Fibroblast of villous mesenchyme (primary cell): Measurements from ENCODE around the gene PPARA. TPM values are rescaled to one million over a fixed set of nuclear protein-coding genes. Genes with fewer than 3 reads are reported as not detected.

Experiments
- DNase-seq: peaks from one replicate; pipeline ENCODE4 v3.0.0-alpha.2; 2010; ENCODE audit warnings: low read depth
- H3K4me3 ChIP-seq: 2 replicates; pipeline ENCODE4 v1.5.1; 2011; ENCODE audit warnings: low read depth, mild to moderate bottlenecking, low read length
- CTCF ChIP-seq: IDR thresholded peaks from 2 replicates; pipeline ENCODE4 v1.5.1; 2012; ENCODE audit warnings: low read depth, mild to moderate bottlenecking, low read length; ENCODE audit not compliant: insufficient read depth
- total RNA-seq: library from RNA; depleted of rRNA; stranded (reverse); fragments of >200 nt; gene quantifications from 2 replicates; pipeline ENCODE4 v1.2.3, GENCODE V29; 2012

The PPARA gene
- total RNA-seq, 1 donor = 14.2 TPM

DNA sequence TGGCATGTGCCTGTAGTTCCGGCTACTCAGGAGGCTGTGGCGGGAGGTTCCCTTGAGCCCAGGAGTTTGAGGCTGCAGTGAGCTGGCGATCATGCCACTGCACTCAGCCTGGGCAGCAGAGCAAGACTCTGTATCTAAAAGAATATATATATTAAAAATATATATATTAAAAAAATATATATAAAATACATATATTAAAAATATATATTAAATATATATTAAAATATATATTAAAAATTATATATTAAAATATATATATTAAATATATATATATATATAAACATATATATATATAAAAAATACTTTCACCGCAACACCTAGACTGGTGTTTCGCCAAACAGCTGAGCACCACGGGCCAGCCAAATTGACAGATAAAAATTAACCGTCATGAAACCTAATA, 126.2 kb downstream of the PPARA start:
- H3K4me3 ChIP-seq = no peak overlapping the region
- no peak for TF ChIP-seq CTCF
- no peak for DNase-seq

DNA sequence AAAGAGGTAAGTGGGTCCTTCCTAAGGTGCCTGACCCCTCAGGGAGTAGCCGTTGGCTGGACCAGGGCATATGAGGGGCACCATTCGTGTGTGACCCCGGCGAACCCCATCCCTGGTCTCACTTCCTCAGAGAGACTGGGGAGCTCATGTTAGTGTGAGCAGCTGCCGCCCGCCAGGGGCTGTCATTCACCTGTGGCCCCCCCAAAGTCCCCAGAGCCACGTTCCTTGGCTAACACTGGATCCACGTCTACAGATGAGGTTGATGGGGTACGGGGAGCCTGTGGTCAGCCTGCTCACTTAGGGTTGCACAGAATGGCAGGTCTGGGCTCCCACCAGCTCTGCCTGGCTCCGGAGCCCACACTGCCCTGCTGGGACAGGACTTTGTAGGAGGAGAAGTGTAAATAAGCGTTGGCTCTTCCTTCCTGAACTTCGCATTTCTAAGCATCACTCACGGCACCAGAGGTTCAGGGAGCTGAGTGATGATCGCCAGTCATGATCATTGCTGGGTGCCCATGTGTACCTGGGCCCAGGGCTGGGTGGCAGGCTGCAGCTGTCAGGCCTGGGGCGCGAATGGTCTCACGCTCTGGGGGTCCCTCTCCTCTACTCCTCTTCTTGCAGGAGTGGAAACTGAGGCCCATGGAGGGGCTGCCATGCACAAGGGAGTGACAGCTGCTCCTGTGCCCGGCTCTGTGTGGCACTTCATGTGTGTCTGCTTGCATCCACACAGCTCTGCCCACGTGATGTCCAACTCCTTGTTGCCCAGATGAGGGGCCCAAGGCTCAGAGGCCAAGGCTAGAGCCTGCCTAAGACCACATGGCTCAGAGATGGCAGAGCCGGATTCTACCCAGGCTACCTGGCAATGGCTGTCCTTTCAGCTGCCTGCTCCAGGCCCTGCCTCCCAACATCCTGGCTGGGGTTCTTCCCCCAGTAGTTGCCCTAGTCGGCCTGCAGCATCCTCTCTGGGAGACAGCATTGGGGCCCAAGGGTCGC, 128.6 kb downstream of the PPARA start:
- TF ChIP-seq CTCF = no peak
- no peak overlapping the region for H3K4me3 ChIP-seq
- no peak for DNase-seq

GRCh38 chr22:46280063-46280817, 129.9 kb downstream of the PPARA start:
- no peak for TF ChIP-seq CTCF
- H3K4me3 ChIP-seq = no peak overlapping the region
- no peak for DNase-seq

DNA sequence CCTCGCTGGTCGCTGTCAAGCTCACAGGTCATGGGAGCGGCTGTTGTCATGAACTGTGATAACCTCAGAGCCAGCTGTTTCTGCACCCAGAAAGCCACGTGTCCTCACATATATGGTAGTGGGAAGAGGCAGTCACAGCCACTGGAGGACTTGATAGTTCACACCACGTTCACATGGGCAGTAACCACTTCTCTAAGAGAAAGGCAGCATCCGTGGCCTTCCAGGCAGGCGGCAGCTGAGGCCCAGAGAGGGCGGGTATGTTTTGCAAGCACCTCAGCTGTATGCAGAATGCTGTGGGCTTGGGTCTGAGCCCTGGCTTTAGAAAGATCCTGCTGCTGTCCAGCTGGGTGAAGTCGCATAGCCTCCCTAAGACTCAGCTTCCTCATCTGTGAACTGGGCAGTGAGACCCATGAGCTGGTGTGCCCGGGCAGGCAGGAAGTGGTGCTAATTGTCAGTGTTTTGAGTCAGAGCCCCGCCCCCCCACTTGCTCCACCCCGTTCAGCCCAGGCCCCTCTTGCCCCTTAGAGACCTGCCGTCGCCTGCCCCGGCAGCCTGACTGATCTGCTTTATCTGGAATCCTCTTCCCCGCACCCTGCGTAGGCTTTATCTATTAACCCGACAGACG, 130.8 kb downstream of the PPARA start:
- H3K4me3 ChIP-seq = no peak overlapping the region
- no peak for TF ChIP-seq CTCF
- DNase-seq = peak; percentile 17

DNA sequence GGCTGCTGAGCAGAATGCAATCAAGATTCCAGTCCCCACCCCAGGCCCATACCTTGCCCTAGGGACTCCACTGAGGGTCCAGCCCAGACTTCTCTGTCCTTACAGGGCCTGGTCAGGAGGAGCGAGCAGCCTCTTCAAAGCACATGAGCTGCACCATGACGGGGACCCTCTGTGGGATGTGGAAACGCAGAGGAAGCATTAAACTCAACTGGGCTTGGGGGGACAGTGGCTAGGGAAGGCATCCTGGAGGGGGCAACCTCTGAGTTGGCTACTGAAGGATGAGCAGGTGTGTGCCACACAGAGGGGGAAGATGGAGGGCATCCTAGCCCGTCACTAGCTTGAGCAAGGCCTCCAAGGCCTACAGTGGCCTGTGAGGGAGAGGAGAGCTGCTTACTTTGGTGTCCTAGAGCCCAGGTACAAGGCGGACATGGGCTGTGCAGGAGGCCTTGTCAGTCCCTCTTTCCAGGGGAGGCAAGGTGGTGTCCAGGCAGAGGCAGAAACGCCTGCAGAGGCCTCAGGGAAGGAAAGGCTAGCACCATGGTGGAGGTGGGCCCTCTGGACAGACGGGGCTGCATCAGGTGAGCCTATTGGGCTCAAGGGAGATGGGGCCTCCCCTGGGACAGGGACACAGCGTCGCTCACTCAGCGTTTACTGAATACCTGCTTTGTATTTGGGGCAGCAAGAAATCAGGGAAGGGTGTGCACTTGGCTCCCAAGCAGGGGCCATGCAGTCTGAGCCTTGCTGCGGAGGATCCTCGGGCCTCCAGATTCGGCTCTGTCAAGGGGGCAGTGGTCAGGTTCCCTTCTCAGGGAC, 131.7 kb downstream of the PPARA start:
- H3K4me3 ChIP-seq = no peak overlapping the region
- no peak for TF ChIP-seq CTCF
- DNase-seq = no peak

- TF ChIP-seq CTCF = no peak
- no peak for DNase-seq
- H3K4me3 ChIP-seq = no peak overlapping the region
These were observed 135.7 kb downstream of the PPARA start for GRCh38 chr22:46286006-46286405.
